IPS-NIHi11 (cell line): ENCODE measurements around the gene SLMAP.

Experiments used
- DNase-seq: peaks from one replicate; pipeline ENCODE4 v3.0.0; 2012; ENCODE audit warnings: mixed read lengths, low spot score

SLMAP gene

DNA sequence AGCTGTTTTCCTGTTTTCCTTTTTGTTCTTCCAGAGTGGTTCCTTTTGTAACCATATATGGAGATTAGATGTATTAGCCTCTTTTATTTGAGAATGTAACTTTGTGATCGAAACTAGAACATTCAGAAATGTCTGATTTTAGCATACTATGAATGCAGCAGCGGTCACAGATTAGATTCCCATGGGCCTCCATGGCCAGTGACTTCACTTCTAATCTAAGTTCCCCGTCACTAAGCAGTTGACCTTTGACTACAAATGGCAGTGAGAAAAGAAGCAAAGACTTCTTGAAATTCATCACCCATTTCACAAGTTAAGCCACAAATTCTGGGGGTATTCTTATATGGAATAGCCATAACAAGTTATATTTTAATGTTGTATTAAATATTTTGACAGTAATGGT, 137.6 kb downstream of the SLMAP start:
- DNase-seq, result no peak

- DNase-seq, result no peak
Measured at GRCh38 chr3:57896031-57896430, 139.9 kb downstream of the SLMAP start.

DNA sequence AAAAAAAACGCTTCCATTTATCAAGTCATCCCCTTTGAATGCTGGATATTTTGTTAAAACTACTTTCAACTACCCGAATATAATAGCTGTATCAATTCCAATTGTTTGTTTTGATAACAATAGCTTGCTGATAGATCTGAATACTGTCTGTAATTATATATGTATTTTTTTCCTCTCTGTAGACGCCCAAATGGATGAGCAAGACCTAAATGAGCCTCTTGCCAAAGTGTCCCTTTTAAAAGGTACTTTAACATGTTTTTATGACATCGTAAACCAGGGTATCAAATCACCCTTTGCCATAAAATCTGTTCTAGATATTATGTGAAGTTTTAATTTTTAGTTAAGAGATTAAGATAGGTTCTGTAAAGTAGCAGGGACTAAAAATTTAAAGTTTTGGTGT, 140.6 kb downstream of the SLMAP start:
- no peak for DNase-seq

GRCh38 chr3:57900786-57901185, 144.7 kb downstream of the SLMAP start:
- DNase-seq, result no peak

GRCh38 chr3:57903124-57903890, 147.2 kb downstream of the SLMAP start:
- DNase-seq, result no peak

GRCh38 chr3:57910990-57911389, 154.9 kb downstream of the SLMAP start:
- peak; percentile 23 for DNase-seq

DNA sequence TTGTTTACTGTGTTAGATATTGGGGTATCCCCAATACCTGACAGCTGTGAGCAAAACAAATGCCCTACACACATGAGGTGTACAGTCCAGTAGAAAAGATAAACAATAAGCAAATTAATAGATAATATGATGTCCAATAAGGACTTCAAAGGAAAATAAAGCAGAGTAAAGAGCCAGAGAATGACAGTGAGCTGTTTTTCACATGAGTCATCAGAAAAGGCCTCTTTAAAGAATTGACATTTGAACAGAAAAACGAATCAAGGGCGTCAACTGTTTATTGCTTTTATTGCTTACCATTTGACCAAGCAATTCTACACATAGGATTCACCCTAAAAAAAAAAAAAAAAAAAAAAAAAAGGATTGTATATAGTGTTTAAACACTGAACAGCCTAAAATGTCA, 155.5 kb downstream of the SLMAP start:
- DNase-seq, result no peak

DNA sequence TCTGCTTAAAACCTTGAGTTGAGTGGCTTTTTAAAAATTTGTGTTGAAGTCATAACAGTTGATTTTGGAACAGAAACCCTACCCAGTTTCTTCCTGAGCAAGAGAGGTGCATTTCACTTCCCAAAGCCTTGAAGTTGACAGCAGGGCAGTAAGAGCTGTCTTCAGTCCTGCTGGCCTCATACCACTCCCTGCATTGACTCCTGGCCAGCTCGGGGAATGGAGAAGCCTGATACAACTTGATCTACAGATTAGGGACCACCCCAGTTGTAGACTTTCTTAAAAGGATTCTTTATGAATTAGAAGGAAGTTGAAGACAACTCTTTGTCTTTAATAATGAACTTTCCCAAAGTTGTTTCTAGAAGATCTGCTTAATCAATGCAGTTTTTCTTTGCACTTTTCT, 161.5 kb downstream of the SLMAP start:
- DNase-seq, result no peak

- DNase-seq, result no peak
Measured at GRCh38 chr3:57918123-57918837, 162.2 kb downstream of the SLMAP start.

DNA sequence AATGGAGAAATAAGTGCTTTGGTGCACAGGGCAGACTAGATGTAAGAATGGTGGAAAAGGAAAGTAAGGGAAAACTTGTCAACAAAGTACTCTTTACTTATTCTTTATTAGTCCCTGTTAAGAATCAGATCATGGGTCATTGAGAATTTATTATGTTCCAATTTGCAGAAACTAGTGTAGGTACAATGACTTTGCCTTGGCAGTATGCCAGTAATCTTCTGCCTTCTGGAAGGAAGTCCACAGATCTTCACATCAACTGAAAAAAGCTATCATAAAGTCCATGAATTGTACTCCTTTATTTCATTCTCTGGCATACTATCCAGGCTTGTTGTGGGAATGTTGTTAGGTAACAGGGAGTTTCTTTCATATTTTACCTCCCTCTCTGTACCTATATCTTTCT, 163.9 kb downstream of the SLMAP start:
- no peak for DNase-seq

- DNase-seq, result no peak
Measured at GRCh38 chr3:57923101-57923500, 167.0 kb downstream of the SLMAP start.

DNA sequence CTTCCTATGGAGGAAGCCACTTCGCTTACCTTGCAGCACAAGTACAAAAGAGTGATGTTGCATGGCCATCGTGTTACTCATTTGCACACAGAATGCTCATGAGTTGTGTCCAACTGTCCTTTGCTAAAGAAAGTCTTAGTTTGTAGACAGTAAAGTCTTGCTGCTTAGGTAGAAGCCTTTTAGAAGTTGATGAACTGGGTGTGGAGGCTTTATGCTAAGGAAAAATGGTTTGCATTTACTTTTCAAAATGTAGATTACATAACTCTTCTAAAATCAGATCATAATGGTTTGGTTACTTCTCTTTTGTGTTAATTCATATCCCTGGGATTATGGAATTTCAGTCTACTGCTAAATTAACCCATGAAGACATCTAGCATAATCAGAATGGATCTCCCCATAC, 167.6 kb downstream of the SLMAP start:
- DNase-seq, result no peak

- DNase-seq, result no peak
Measured at GRCh38 chr3:57927166-57927565, 171.1 kb downstream of the SLMAP start.

DNA sequence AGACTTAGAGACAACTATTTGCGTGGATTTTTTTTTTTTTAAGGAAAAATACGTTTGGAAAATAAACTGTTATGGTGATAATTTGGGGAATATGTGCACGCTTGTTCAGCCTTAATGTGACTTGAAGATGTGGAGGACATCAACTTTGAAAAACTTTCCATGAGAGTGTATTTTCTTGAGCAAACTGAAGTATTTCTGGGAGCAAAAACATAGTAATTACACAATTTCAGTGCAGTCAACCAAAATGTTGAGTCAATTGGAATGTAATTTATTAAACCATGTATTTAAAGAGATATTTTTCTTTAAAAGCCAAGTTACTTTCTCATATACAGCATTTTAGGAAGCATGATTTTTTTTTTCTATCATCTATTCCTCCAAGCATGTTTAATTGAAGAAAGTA, 171.8 kb downstream of the SLMAP start:
- DNase-seq, result no peak

- DNase-seq, result no peak
Measured at GRCh38 chr3:57928511-57928910, 172.4 kb downstream of the SLMAP start.

- no peak for DNase-seq
Measured at GRCh38 chr3:57929988-57930387, 173.9 kb downstream of the SLMAP start.

- DNase-seq, result no peak
Measured at GRCh38 chr3:57933602-57934001, 177.5 kb downstream of the SLMAP start.

- DNase-seq, result no peak
Measured at GRCh38 chr3:57934373-57934772, 178.3 kb downstream of the SLMAP start.

- DNase-seq, result no peak
Measured at GRCh38 chr3:57935539-57935938, 179.4 kb downstream of the SLMAP start.

DNA sequence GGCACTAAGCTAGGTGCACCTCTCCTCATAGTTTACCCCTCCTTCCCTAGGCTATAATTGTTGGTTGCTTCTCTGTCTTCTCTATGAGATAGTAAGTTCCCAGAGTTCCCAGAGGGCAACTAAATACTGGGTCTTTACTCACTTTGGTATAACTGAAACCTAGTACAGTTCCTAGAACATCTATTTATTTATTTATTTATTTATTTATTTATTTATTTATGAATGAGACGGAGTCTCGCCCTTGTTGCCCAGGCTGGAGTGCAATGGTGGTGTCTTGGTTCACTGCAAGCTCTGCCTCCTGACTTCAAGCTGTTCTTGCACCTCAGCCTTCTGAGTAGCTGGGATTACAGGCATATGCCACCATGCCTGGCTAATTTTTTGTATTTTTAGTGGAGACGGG, 181.0 kb downstream of the SLMAP start:
- DNase-seq, result no peak

GRCh38 chr3:57939775-57940174, 183.7 kb downstream of the SLMAP start:
- no peak for DNase-seq

DNA sequence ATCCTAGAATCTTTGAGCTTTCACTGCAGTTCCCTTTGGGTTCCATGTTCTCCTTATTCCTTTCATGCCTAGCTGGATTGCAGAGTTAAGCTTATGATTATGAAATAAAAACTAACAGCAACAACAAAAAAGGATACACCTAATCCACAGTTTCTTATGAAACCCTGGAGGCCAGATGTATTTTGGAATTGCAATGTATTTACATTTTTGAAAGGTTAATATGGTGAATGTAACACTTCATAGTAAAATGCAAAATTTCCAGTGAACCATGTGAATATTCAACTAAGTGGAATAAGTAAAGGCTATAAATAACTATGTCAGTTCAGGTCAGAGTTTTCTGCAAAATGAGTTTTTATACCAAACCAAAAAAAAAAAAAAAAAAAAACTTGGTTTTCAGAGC, 186.3 kb downstream of the SLMAP start:
- no peak for DNase-seq

GRCh38 chr3:57942872-57943283, 186.8 kb downstream of the SLMAP start:
- DNase-seq, result no peak
